Pancreas (tissue), 10 donors: Measurements from ENCODE around the gene WFDC9. TPM values are rescaled to one million over a fixed set of nuclear protein-coding genes. Genes with fewer than 3 reads are reported as not detected.
A peak's percentile ranks its signal among the peaks of the same experiment; 100 is the strongest.

ENCODE experiments used
- ATAC-seq, 4 donors: fragments of 200-7000 bp; cut with Tn5 transposase; one replicate each; pipeline versions ENCODE4 v1.8.0 to v1.9.1; 2020; ENCODE audit warnings: mild to moderate bottlenecking in 4 of 4, moderate library complexity in 4 of 4
- DNase-seq, 6 donors: peaks; one replicate each; pipeline ENCODE4 v3.0.0-alpha.2; 2020
- FAIRE-seq: peaks from 2 replicates; lab custom pipeline; 2012; peaks lifted over from hg19 to GRCh38; lab: Jason Lieb, UNC
- H3K27ac ChIP-seq, 4 donors: fragments of 200-600 bp; sonication (generic); 1 replicate in 3 of 4; 2 replicates in 1 of 4; pipeline versions ENCODE4 v1.5.0 to v1.8.0; 2020
- H3K27me3 ChIP-seq, 4 donors: fragments of 200-600 bp; one replicate each; pipeline ENCODE4 v1.8.0; 2021
- H3K36me3 ChIP-seq, 3 donors: fragments of 200-600 bp; sonication (generic) in 1 of 3; one replicate each; pipeline versions ENCODE4 v1.5.0 to v1.8.0; 2020 to 2021
- H3K4me1 ChIP-seq, 3 donors: fragments of 200-600 bp; one replicate each; pipeline ENCODE4 v1.8.0; 2021
- H3K4me3 ChIP-seq, 4 donors: fragments of 200-600 bp; sonication (generic) in 2 of 4; one replicate each; pipeline versions ENCODE4 v1.5.0 to v1.8.0; 2020 to 2021
- H3K9me3 ChIP-seq, 4 donors: fragments of 200-600 bp; one replicate each; pipeline ENCODE4 v1.8.0; 2021
- WGBS, 2 donors: extraction: QIAGEN DNeasy Blood & Tissue Kit; methylation state at CpG; one replicate each; pipeline ENCODE4 v1.1.7; 2013; 5-methylcytosine and 5-hydroxymethylcytosine counted together
- intact Hi-C, 3 donors: fragments of 100-400 bp; cut with DNase I; formaldehyde crosslinking; loops; one replicate each; pipeline versions ENCODE4 v1.11.1 to v1.14.2; 2022
- polyA plus RNA-seq, 2 donors: library from polyadenylated mRNA; stranded (reverse); fragments of 200-250 nt; gene quantifications; one replicate each; pipeline ENCODE4 v1.2.3, GENCODE V29; 2013
- total RNA-seq, 6 donors: library from RNA; stranded (reverse); fragmentation: NEBNext Ultra II Directional in 4 of 6; extraction: Animal tissue kit (Norgen Biotek cat#: 25700) in 4 of 6; gene quantifications; one replicate each; pipeline versions ENCODE4 v1.2.1 to v1.2.4, GENCODE V29; 2021 to 2023
- TF ChIP-seq, protein P1 (sequence below), 4 donors: fragments of 200-600 bp; sonication (generic) in 3 of 4; IDR thresholded peaks; one replicate each; pipeline versions ENCODE4 v1.5.0 to v1.8.0; 2021; ENCODE audit warnings: antibody characterized with exemption in 4 of 4
- donor health status: healthy with polysubstance abuse.
- donor health status: DM: no; HTN: no; CAD: no; lungs with moderate emphysema.
- donor health status: DM: no; HTN: no; CAD: no.
- donor health status: control.
- donor health status: control.
- donor health status: Bipolar disorder and iron deficiency.
- donor health status: DM: yes; HTN: yes; CAD: no.
- donor health status: DM: no; HTN: no; CAD: no.
- donor health status: DM: no; HTN: no; CAD: no.
- donor health status: DM: yes; HTN: yes; CAD: no.

Gene WFDC9
- total and polyA plus RNA-seq, 8 donors = not detected

DNA sequence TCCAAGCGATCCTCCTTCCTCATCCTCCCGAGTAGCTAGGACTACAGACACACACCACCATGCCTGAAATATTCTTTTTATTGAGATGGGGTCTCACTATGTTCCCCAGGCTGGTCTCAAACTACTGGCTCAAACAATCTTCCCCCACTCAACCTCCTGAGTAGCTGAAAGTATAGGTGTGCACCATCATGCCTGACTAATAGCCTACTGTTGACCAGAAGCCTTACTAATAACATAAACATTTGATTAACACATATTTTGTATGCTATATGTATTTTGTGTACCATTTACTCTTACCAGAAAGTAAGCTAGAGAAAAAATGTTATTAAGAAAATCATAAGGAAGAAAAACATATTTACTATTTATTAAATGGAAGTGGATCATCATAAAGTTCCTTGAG, 13.5 kb downstream of the WFDC9 start:
- intact Hi-C loops = no loop called here
- Histone ChIP-seq H3K27me3 (no peaks in the 10 kb centered on the region), H3K27ac (no peak overlapping the region), H3K4me3 (no peak overlapping the region), H3K4me1 (peaks cover 0 to 16% (median 0%) of the 10 kb centered on the region in 3 donors), H3K36me3 (no peaks in the 10 kb centered on the region), H3K9me3 (no peaks in the 10 kb centered on the region)
- FAIRE-seq (no peak), DNase-seq (no peak), ATAC-seq (no peak)
- TF ChIP-seq, protein P1, sequence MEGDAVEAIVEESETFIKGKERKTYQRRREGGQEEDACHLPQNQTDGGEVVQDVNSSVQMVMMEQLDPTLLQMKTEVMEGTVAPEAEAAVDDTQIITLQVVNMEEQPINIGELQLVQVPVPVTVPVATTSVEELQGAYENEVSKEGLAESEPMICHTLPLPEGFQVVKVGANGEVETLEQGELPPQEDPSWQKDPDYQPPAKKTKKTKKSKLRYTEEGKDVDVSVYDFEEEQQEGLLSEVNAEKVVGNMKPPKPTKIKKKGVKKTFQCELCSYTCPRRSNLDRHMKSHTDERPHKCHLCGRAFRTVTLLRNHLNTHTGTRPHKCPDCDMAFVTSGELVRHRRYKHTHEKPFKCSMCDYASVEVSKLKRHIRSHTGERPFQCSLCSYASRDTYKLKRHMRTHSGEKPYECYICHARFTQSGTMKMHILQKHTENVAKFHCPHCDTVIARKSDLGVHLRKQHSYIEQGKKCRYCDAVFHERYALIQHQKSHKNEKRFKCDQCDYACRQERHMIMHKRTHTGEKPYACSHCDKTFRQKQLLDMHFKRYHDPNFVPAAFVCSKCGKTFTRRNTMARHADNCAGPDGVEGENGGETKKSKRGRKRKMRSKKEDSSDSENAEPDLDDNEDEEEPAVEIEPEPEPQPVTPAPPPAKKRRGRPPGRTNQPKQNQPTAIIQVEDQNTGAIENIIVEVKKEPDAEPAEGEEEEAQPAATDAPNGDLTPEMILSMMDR (IDR thresholded peaks at IDR 0.05) = no peak
- WGBS, 2 donors = 88 to 95% methylated on average over 2 of the region's 2 CpGs

DNA sequence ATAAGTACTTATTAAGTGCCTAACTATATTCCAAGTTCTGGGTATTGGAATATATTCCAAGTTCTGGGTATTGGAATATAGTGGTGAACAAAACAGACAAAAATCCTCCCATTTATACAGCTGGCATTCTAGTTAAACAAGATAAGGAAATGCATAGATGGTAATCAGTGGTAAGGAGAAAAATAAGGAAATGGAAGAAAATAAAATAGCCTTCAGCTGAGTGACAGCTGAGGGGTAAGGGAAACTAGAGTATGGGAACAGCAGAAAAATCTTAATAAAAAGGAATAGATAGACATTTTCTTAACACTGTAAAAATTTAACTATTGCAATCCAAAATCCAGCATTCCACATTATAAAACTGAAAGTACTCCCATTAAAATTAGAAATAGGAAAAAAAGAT, 18.8 kb downstream of the WFDC9 start:
- Histone ChIP-seq H3K27me3 (no peaks in the 10 kb centered on the region), H3K4me3 (no peak overlapping the region), H3K36me3 (no peaks in the 10 kb centered on the region), H3K27ac (no peak overlapping the region), H3K4me1 (no peaks in the 10 kb centered on the region), H3K9me3 (no peaks in the 10 kb centered on the region)
- DNase-seq (no peak), FAIRE-seq (no peak), ATAC-seq (no peak)
- intact Hi-C loops = no loop called here
- TF ChIP-seq, protein P1 (IDR thresholded peaks at IDR 0.05) = no peak

DNA sequence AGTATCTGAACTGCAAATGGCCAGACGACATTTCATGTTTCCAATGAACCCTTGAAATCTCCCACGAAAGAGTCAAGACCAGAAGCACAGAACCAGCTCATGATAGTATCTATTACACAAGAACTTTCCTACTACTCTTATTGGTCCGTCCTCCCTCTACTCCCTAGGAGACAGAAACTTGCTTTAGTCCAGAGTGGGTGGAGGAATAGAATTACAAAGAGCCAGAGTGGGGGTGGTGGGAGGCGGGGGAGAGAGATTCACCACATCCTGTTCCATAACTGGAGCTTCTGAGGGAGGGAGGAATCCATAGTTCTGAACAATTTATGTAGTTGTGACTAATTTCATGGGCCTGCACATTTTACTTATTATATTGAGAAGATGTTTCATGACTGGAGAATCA, 20.0 kb downstream of the WFDC9 start:
- H3K9me3 ChIP-seq = no peaks in the 10 kb centered on the region
- no peaks in the 10 kb centered on the region for H3K36me3 ChIP-seq
- ATAC-seq (peak in 1 of 4 donors; percentile 35), FAIRE-seq (no peak), DNase-seq (no peak)
- 61 to 68% methylated on average over 4 of the region's 4 CpGs for WGBS, 2 donors
- intact Hi-C loops = no loop called here
- H3K4me1 ChIP-seq = no peaks in the 10 kb centered on the region
- H3K4me3 ChIP-seq = no peak overlapping the region
- no peak overlapping the region for H3K27ac ChIP-seq
- TF ChIP-seq, protein P1 (IDR thresholded peaks at IDR 0.05) = no peak
- no peaks in the 10 kb centered on the region for H3K27me3 ChIP-seq

DNA sequence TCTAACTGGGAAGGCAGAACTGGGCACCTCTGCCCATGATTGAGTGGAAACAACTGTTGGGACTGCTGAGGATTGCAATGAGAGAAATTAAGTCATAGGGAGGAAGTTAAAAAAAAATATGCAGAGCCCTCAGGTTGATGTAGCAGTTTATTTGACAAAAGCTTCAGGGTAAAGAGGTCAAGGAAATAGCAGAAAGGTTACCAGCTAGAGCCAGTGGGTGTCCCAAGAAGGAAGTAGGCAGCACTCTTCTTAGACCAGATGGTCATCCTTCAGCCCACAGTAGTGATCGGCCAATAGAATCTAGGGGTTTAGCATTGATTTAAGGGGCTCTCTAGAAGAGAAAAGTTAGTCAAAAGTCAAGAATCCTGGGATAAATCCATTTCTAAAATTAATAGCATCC, 23.3 kb downstream of the WFDC9 start:
- Histone ChIP-seq H3K27ac (no peak overlapping the region), H3K4me3 (no peak overlapping the region), H3K9me3 (no peaks in the 10 kb centered on the region), H3K4me1 (no peaks in the 10 kb centered on the region), H3K36me3 (no peaks in the 10 kb centered on the region), H3K27me3 (no peaks in the 10 kb centered on the region)
- no peak for FAIRE-seq
- ATAC-seq = no peak
- whole genome bisulfite sequencing, 2 donors = 68 to 95% methylated on average over 1 of the region's 1 CpG
- no peak for DNase-seq
- TF ChIP-seq, protein P1 (IDR thresholded peaks at IDR 0.05) = no peak
- intact Hi-C loops = no loop called here

DNA sequence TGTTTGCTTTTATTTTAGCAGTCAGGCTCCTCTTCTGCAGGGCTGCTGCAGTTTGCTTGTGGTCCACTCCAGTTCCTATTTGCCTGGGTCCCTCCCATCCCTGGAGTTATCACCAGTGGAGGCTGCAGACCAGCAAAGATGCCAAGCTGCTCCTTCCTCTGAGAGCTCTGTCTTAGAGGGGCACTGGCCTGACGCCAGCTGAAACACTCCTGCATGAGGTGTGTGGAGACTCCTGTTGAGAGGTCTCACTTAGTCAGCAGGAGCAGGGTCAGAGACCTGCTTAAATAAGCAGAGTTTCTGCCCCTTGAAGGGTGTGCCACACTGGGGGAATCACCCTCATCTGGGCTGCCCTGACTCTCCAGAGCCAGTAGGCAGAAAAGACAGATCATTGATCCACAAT, 35.8 kb downstream of the WFDC9 start:
- TF ChIP-seq, protein P1 (IDR thresholded peaks at IDR 0.05) = no peak
- no peaks in the 10 kb centered on the region for H3K36me3 ChIP-seq
- no peak for DNase-seq
- FAIRE-seq = no peak
- no peak for ATAC-seq
- H3K4me1 ChIP-seq = no peaks in the 10 kb centered on the region
- H3K27me3 ChIP-seq = peaks cover 0 to 3% (median 0%) of the 10 kb centered on the region in 4 donors
- H3K4me3 ChIP-seq = no peak overlapping the region
- H3K9me3 ChIP-seq = no peaks in the 10 kb centered on the region
- H3K27ac ChIP-seq = no peak overlapping the region
- WGBS, 2 donors = 24 to 25% methylated on average over 1 of the region's 1 CpG
- intact Hi-C loops = no loop called here
